MM.1S (cell line): ENCODE results near the gene HIGD1B.

Experiments used
- DNase-seq: peaks from one replicate; pipeline ENCODE4 v3.0.0-alpha.2; 2015
- H2AFZ ChIP-seq: fragments of 300-600 bp; sonication (generic); 2 replicates; pipeline ENCODE4 v1.6.0; 2016; ENCODE audit warnings: antibody characterized with exemption, low read length
- H3F3A ChIP-seq: fragments of 300-600 bp; sonication (generic); 2 replicates; pipeline ENCODE4 v1.6.1; 2016; ENCODE audit warnings: mild to moderate bottlenecking, antibody characterized with exemption, low read length, moderate library complexity, mixed read lengths; ENCODE audit not compliant: insufficient read depth
- H3K27ac ChIP-seq: fragments of 300-600 bp; sonication (generic); 2 replicates; pipeline ENCODE4 v1.5.1; 2016; ENCODE audit warnings: mild to moderate bottlenecking, low read length
- H3K27me3 ChIP-seq: fragments of 300-600 bp; sonication (generic); replicated peaks from 2 replicates; pipeline ENCODE4 v1.6.0; 2016; ENCODE audit warnings: low read length; ENCODE audit not compliant: insufficient read depth
- H3K36me3 ChIP-seq: fragments of 300-600 bp; sonication (generic); replicated peaks from 2 replicates; pipeline ENCODE4 v1.6.1; 2016; ENCODE audit warnings: mild to moderate bottlenecking, low read length, mixed read lengths; ENCODE audit not compliant: insufficient read depth
- H3K4me1 ChIP-seq: fragments of 300-600 bp; sonication (generic); 2 replicates; pipeline ENCODE4 v1.6.1; 2016; ENCODE audit warnings: low read length, mixed read lengths
- H3K4me2 ChIP-seq: fragments of 300-600 bp; sonication (generic); 2 replicates; pipeline ENCODE4 v1.6.0; 2016; ENCODE audit warnings: low read depth, low read length
- H3K4me3 ChIP-seq: fragments of 300-600 bp; sonication (generic); 2 replicates; pipeline ENCODE4 v1.5.1; 2016; ENCODE audit warnings: low read length, mixed read lengths
- H3K79me2 ChIP-seq: fragments of 300-600 bp; sonication (generic); 2 replicates; pipeline ENCODE4 v1.6.1; 2016; ENCODE audit warnings: mixed run types, low read length, mixed read lengths
- H3K9ac ChIP-seq: fragments of 300-600 bp; sonication (generic); 2 replicates; pipeline ENCODE4 v1.6.1; 2016; ENCODE audit warnings: low read length, mixed read lengths
- H3K9me2 ChIP-seq: fragments of 300-600 bp; sonication (generic); replicated peaks from 2 replicates; pipeline ENCODE4 v1.6.1; 2016; ENCODE audit warnings: mild to moderate bottlenecking, low read length, mixed read lengths; ENCODE audit not compliant: insufficient read depth
- H3K9me3 ChIP-seq: fragments of 300-600 bp; sonication (generic); replicated peaks from 2 replicates; pipeline ENCODE4 v1.6.1; 2016; ENCODE audit warnings: mild to moderate bottlenecking, low read length, mixed read lengths; ENCODE audit not compliant: insufficient read depth
- H4K20me1 ChIP-seq: fragments of 300-600 bp; sonication (generic); 2 replicates; pipeline ENCODE4 v1.6.1; 2016; ENCODE audit warnings: mild to moderate bottlenecking, low read length, moderate library complexity, mixed read lengths; ENCODE audit not compliant: insufficient read depth
- EZH2 ChIP-seq: fragments of 300-600 bp; sonication (generic); optimal IDR thresholded peaks from 2 replicates; pipeline ENCODE3; 2017; ENCODE audit warnings: low read depth, mild to moderate bottlenecking, antibody characterized with exemption, low read length, mixed read lengths
- EZH2phosphoT487 ChIP-seq: fragments of 300-600 bp; sonication (generic); IDR thresholded peaks from 2 replicates; pipeline ENCODE4 v1.6.1; 2018; ENCODE audit warnings: antibody characterized with exemption, low read length
- TF ChIP-seq, protein P1 (sequence below): fragments of 300-600 bp; sonication (generic); IDR thresholded peaks from 2 replicates; pipeline ENCODE4 v1.5.1; 2016; ENCODE audit warnings: antibody characterized with exemption, low read length, mixed read lengths

HIGD1B gene

DNA sequence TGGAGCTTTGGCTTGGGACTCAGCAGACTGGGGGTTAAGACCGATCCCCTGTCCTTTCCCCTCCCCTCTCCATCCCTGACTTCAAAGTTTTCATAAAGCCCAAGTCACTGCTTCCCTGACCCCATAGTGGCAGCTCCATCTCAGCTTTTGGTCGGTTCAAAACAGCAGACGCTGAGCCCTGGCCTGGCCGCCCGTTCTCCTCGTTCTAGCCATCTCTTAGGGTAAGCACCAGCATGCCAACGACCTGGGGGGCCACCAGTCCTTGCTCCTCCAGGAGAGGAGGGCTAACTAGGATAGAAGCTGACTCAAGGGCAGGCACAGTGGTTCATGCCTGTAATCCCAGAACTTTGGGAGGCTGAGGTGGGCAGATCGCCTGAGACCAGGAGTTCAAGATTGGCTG, 1.5 kb upstream of the HIGD1B start:
- H3K4me2 ChIP-seq: no peak overlapping the region
- no peaks in the 10 kb centered on the region for H3K9me2 ChIP-seq

DNA sequence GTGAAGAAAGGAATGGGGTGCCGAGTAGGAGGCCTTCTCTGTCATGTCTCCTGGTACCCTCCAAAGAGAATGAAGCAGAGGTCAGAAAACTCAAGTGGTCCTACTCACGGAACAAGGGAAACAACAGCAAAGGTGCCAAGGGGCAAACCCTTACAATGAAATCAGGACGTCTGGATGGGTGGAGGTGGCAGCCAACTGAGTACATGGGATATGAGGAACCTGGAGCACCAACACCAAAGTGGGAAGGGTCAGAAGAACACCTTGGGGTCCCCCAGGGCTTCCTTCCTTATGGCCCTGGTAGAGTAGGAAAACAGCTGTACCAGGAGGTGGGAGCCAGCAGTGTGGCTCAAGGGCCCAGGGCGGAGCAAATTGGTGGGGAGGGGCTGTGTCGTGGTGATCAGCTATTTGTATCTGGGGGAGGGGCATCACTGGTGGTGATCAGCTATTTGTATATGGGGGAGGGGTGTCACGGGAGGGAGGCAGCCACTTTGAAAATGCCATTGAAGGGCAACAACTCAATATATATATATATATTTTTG, 643 bp downstream of the HIGD1B start:
- no peaks in the 10 kb centered on the region for H3K27me3 ChIP-seq
- H3F3A ChIP-seq: no peaks in the 10 kb centered on the region
- no peaks in the 10 kb centered on the region for H3K79me2 ChIP-seq
- H3K4me2 ChIP-seq: no peak overlapping the region
- no peaks in the 10 kb centered on the region for H4K20me1 ChIP-seq
- H3K4me3 ChIP-seq: no peak overlapping the region
- H3K9me2 ChIP-seq: no peaks in the 10 kb centered on the region
- H3K9me3 ChIP-seq: no peaks in the 10 kb centered on the region
- DNase-seq: no peak
- no peak overlapping the region for H2AFZ ChIP-seq
- TF ChIP-seq EZH2: no peak
- TF ChIP-seq EZH2phosphoT487: no peak
- TF ChIP-seq, protein P1, sequence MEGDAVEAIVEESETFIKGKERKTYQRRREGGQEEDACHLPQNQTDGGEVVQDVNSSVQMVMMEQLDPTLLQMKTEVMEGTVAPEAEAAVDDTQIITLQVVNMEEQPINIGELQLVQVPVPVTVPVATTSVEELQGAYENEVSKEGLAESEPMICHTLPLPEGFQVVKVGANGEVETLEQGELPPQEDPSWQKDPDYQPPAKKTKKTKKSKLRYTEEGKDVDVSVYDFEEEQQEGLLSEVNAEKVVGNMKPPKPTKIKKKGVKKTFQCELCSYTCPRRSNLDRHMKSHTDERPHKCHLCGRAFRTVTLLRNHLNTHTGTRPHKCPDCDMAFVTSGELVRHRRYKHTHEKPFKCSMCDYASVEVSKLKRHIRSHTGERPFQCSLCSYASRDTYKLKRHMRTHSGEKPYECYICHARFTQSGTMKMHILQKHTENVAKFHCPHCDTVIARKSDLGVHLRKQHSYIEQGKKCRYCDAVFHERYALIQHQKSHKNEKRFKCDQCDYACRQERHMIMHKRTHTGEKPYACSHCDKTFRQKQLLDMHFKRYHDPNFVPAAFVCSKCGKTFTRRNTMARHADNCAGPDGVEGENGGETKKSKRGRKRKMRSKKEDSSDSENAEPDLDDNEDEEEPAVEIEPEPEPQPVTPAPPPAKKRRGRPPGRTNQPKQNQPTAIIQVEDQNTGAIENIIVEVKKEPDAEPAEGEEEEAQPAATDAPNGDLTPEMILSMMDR: no peak
- H3K27ac ChIP-seq: no peak overlapping the region
- H3K9ac ChIP-seq: no peak overlapping the region
- H3K36me3 ChIP-seq: no peaks in the 10 kb centered on the region
- H3K4me1 ChIP-seq: no peaks in the 10 kb centered on the region

More for the DNA sequence above, 1.5 kb upstream of the HIGD1B start:
- no peak overlapping the region for H3K4me3 ChIP-seq
- H3K36me3 ChIP-seq: no peaks in the 10 kb centered on the region
- H3K27me3 ChIP-seq: no peaks in the 10 kb centered on the region
- no peak overlapping the region for H2AFZ ChIP-seq
- no peaks in the 10 kb centered on the region for H3K9me3 ChIP-seq
- no peaks in the 10 kb centered on the region for H3K79me2 ChIP-seq
- no peaks in the 10 kb centered on the region for H3K4me1 ChIP-seq
- DNase-seq: no peak
- H3K27ac ChIP-seq: no peak overlapping the region
- no peaks in the 10 kb centered on the region for H4K20me1 ChIP-seq
- H3F3A ChIP-seq: no peaks in the 10 kb centered on the region
- TF ChIP-seq EZH2 (no peak), EZH2phosphoT487 (no peak)
- TF ChIP-seq, protein P1: no peak
- no peak overlapping the region for H3K9ac ChIP-seq

DNA sequence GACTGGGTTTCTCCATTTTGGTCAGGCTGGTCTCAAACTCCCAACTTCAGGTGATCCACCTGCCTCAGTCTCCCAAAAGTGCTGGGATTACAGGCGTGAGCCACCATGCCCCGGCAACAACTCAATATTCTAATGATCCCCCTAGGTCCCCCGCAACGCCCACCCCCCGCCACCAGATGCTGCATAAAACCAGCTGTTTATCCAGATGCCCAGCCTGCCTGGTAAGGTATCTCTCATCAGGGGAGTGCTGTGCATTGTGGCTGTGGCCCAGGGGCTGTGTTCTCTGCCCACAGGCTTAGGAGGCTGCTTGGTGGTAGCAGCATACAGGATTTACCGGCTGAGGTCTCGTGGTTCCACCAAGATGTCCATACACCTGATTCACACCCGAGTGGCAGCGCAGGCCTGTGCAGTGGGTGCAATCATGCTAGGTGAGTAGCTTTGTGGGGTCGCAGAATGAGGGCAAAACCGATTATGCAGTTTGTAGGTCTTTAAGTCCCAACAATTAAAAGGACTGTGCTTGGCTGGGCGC, 1.3 kb downstream of the HIGD1B start:
- no peak overlapping the region for H2AFZ ChIP-seq
- no peaks in the 10 kb centered on the region for H3K79me2 ChIP-seq
- H3K27ac ChIP-seq: no peak overlapping the region
- no peaks in the 10 kb centered on the region for H3F3A ChIP-seq
- no peaks in the 10 kb centered on the region for H3K9me2 ChIP-seq
- no peak overlapping the region for H3K4me2 ChIP-seq
- H4K20me1 ChIP-seq: no peaks in the 10 kb centered on the region
- no peak overlapping the region for H3K4me3 ChIP-seq
- no peaks in the 10 kb centered on the region for H3K9me3 ChIP-seq
- no peaks in the 10 kb centered on the region for H3K4me1 ChIP-seq
- DNase-seq: no peak
- TF ChIP-seq, protein P1: no peak
- no peak for TF ChIP-seq EZH2
- no peak for TF ChIP-seq EZH2phosphoT487
- no peak overlapping the region for H3K9ac ChIP-seq
- 0 out of 2 replicates have a peak, but pooled peaks cover 2% of the 10 kb centered on the region for H3K36me3 ChIP-seq
- no peaks in the 10 kb centered on the region for H3K27me3 ChIP-seq
